GM06990 (cell line): ENCODE results near the gene SC5D.
A peak's percentile ranks its signal among the peaks of the same experiment; 100 is the strongest.

Source experiments
- DNase-seq: peaks from one replicate; pipeline ENCODE4 v3.0.0-alpha.2; 2011; ENCODE audit not compliant: insufficient read length; ENCODE audit errors: extremely low read depth
- H3K27me3 ChIP-seq: replicated peaks from 2 replicates; pipeline ENCODE4 v1.6.0; 2011; ENCODE audit warnings: low read length; ENCODE audit not compliant: control insufficient read depth, insufficient read depth
- H3K36me3 ChIP-seq: 2 replicates; pipeline ENCODE4 v1.5.1; 2011; ENCODE audit warnings: low read length; ENCODE audit not compliant: control insufficient read depth, insufficient read depth
- H3K4me3 ChIP-seq: replicated peaks from 2 replicates; pipeline ENCODE4 v1.5.1; 2011; ENCODE audit warnings: low read depth, mild to moderate bottlenecking, control low read depth, low read length
- TF ChIP-seq, protein P1 (sequence below): IDR thresholded peaks from 2 replicates; pipeline ENCODE4 v1.5.1; 2011; ENCODE audit warnings: low read length, control low read depth, mild to moderate bottlenecking, inconsistent platforms; ENCODE audit not compliant: insufficient read depth, poor library complexity, severe bottlenecking

Gene SC5D

DNA sequence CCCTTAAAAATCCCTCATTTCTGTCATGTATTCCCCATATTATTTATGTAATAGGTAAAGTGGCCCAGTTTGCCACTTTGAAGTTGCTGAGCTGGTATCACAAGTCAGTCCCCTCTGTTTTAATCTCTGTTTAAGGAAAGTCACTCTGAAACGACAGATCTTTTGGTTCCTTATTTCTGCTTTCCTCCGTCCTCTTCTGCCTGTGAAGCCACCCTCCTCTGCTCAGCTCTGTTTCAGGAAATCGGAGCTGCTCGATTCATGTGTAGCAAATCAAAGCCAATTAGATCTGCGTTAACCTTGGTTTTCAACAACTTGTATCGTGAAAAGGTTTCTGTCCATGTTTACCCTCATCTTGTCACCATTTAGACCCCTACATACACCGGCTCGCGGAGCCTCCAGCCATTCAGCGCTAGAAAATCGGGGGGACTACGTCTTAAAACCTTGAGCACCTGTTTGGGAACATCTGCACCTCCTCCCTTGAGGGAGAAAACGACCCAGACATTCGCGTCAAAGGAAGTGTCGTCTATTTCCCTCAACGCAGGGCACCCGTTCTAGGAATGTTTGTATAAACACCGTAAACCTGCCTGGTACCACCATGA, 576 bp upstream of the SC5D start:
- no peaks in the 10 kb centered on the region for H3K27me3 ChIP-seq
- peak overlapping the region; percentile 93 for H3K4me3 ChIP-seq
- DNase-seq: no peak
- peaks cover 4% of the 10 kb centered on the region for H3K36me3 ChIP-seq
- TF ChIP-seq, protein P1, sequence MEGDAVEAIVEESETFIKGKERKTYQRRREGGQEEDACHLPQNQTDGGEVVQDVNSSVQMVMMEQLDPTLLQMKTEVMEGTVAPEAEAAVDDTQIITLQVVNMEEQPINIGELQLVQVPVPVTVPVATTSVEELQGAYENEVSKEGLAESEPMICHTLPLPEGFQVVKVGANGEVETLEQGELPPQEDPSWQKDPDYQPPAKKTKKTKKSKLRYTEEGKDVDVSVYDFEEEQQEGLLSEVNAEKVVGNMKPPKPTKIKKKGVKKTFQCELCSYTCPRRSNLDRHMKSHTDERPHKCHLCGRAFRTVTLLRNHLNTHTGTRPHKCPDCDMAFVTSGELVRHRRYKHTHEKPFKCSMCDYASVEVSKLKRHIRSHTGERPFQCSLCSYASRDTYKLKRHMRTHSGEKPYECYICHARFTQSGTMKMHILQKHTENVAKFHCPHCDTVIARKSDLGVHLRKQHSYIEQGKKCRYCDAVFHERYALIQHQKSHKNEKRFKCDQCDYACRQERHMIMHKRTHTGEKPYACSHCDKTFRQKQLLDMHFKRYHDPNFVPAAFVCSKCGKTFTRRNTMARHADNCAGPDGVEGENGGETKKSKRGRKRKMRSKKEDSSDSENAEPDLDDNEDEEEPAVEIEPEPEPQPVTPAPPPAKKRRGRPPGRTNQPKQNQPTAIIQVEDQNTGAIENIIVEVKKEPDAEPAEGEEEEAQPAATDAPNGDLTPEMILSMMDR: no peak

DNA sequence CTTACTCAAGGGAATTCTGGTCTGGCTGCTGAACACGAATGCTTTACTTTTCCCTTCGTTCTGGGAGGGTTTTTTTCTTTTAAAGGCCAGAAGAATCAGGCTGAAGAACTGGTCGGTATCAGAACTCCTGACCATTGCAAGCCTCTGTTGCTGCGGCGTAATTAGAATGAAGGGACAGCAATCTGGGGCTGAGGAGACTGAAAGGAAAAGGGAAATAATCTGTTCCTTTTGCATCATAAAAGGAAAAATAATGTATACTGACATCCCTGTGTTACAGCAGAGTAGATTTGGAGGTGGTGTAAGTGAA, 670 bp downstream of the SC5D start:
- Histone ChIP-seq H3K27me3 (no peaks in the 10 kb centered on the region), H3K36me3 (peaks cover 4% of the 10 kb centered on the region), H3K4me3 (peak overlapping the region; percentile 93)
- TF ChIP-seq, protein P1: no peak
- no peak for DNase-seq

DNA sequence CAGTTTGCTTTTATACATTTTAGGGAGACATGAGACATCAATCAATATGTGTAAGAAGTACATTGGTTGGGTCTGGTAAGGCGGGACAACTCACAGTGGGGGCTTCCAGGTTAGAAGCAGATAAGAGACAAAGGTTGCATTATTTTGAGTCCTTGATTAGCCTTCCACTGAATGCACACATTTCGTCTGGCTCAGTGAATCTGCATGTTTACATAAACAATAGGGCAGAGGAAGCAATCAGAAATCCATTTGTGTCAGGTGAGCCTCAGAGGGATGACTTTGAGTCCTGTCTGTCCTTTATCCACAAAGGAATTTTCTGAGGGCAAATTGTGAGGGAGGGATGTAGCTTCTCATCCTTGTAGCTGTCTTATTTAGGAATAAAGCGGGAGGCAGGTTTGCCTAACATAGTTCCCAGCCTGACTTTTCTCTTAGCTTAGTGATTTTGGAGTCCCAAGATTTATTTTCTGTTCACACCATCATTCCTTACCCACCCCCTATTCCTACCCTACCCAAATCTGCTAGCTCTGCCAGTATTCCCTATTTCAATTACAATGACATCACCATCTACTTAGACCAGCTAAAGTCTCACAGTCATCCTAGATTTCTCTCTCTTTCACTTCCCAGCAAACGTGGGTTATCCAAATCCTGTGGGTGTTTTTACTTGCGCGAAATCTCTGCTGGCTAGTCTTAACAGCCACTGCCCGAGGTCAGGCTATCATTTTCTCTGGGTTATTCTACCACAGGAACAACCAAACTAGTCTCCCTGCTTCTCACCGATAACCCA, 2.9 kb downstream of the SC5D start:
- Histone ChIP-seq H3K4me3 (no peak overlapping the region), H3K36me3 (peaks cover 4% of the 10 kb centered on the region), H3K27me3 (no peaks in the 10 kb centered on the region)
- TF ChIP-seq, protein P1: no peak
- no peak for DNase-seq

DNA sequence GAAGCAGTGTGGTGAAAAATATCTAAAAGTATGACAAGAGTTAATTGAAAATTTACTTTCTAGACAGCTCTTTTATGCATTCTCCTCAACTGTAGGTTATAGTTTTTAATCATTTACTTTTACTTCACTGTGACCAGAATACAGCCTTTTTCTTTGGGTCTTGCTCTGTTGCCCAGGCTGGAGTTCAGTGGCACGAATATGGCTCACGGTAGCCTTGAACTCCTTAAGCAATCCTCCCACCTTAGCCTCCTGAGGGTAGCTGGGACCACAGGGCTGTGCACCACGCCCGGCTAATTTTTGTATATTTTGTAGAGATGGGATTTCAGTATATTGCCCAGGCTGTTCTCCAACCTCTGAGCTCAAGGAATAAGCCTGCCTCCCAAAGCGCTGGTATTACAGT, 5.3 kb downstream of the SC5D start:
- DNase-seq: no peak
- TF ChIP-seq, protein P1: no peak
- no peak overlapping the region for H3K4me3 ChIP-seq
- peaks cover 4% of the 10 kb centered on the region for H3K36me3 ChIP-seq
- no peaks in the 10 kb centered on the region for H3K27me3 ChIP-seq

DNA sequence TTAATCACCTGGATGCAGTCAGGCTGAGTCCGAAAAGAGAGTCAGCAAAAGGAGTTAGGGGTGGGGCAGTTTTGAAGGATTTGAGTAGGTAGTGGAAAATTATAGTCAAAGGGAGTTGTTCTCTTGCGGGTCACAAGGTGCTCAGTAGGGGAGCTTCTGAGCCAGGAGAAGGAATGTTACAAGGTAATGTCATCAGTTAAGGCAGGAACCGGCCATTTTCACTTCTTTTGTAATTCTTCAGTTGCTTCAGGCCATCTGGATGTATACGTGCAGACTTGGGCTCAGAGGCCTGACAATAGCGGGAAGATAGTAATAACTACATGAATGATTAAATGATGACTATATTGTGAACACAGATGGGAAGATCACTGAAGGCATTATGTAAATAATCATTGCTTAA, 6.2 kb downstream of the SC5D start:
- Histone ChIP-seq H3K36me3 (peaks cover 4% of the 10 kb centered on the region), H3K4me3 (no peak overlapping the region), H3K27me3 (no peaks in the 10 kb centered on the region)
- no peak for DNase-seq
- TF ChIP-seq, protein P1: no peak

DNA sequence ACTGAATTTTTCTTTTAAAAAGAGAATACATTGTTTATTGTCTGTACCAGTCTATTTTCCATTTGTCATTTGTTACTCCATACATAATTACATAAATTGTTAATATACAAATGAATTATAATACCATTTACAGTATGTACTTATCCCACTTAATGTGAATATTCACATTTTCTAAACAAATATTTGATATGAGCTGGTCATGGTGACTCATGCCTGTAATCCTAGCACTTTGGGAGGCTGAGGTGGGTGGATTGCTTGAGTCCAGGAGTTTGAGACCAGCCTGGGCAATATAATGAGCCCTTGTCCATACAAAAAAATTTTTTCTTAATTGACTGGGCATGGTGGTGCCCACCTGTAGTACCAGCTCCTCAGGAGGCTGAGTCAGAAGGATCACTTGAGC, 6.8 kb downstream of the SC5D start:
- no peaks in the 10 kb centered on the region for H3K27me3 ChIP-seq
- TF ChIP-seq, protein P1: no peak
- DNase-seq: no peak

More for the DNA sequence above, 6.8 kb downstream of the SC5D start:
- H3K4me3 ChIP-seq: no peak overlapping the region
- peaks cover 4% of the 10 kb centered on the region for H3K36me3 ChIP-seq
